DOHH2 (cell line): ENCODE measurements around the gene TACC2.

Source experiments
- CTCF ChIP-seq: fragments of 200-600 bp; sonication (generic); IDR thresholded peaks from one replicate; pipeline ENCODE4 v1.5.1; 2014; ENCODE audit warnings: antibody characterized with exemption, mild to moderate bottlenecking, low read depth, low read length; ENCODE audit not compliant: poor library complexity, severe bottlenecking
- EZH2phosphoT487 ChIP-seq: fragments of 200-600 bp; sonication (generic); IDR thresholded peaks from 2 replicates; pipeline ENCODE4 v1.6.1; 2017; ENCODE audit warnings: borderline replicate concordance, mild to moderate bottlenecking, antibody characterized with exemption, low read length, moderate library complexity, mixed read lengths

- no peak for TF ChIP-seq CTCF
- TF ChIP-seq EZH2phosphoT487, result no peak
Observed at GRCh38 chr10:122173766-122174435, 184.9 kb downstream of the TACC2 start.
